Vagina (tissue), 2 donors: ENCODE measurements around the gene ATG2B. TPM values are rescaled to one million over a fixed set of nuclear protein-coding genes. Genes with fewer than 3 reads are reported as not detected.

Experiments used
- DNase-seq, 2 donors: peaks; one replicate each; pipeline ENCODE4 v3.0.0-alpha.2; 2017; ENCODE audit errors: extremely low spot score in 2 of 2
- H3K27ac ChIP-seq: fragments of 200-600 bp; sonication (generic); one replicate; pipeline ENCODE4 v1.5.1; 2019
- H3K27me3 ChIP-seq: fragments of 200-600 bp; sonication (generic); one replicate; pipeline ENCODE4 v1.5.1; 2019
- H3K36me3 ChIP-seq, 2 donors: fragments of 200-600 bp; sonication (generic); one replicate each; pipeline ENCODE4 v1.5.1; 2017 to 2019
- H3K4me1 ChIP-seq: fragments of 200-600 bp; sonication (generic); one replicate; pipeline ENCODE4 v1.5.1; 2019
- H3K4me3 ChIP-seq, 2 donors: fragments of 200-600 bp; sonication (generic); 1 replicate in 1 of 2; 2 replicates in 1 of 2; pipeline ENCODE4 v1.5.1; 2016 to 2019
- H3K9me3 ChIP-seq: fragments of 200-600 bp; sonication (generic); one replicate; pipeline ENCODE4 v1.5.1; 2019
- POLR2A ChIP-seq, 2 donors: fragments of 450-650 bp; IDR thresholded peaks; one replicate each; pipeline ENCODE4 v1.6.1; 2017; ENCODE audit warnings: antibody characterized with exemption in 2 of 2, mild to moderate bottlenecking in 2 of 2, moderate library complexity in 2 of 2
- POLR2AphosphoS5 ChIP-seq, 2 donors: sonication (generic); formaldehyde crosslinking; IDR thresholded peaks; one replicate each; pipeline ENCODE4 v1.9.0; 2017; ENCODE audit warnings: antibody characterized with exemption in 2 of 2, mild to moderate bottlenecking in 2 of 2, low read depth in 1 of 2; ENCODE audit not compliant: insufficient read depth in 1 of 2
- intact Hi-C: fragments of 100-400 bp; cut with DNase I; formaldehyde crosslinking; loops from one replicate; pipeline ENCODE4 v1.15.1; 2023
- total RNA-seq: library from RNA; depleted of rRNA; stranded (reverse); fragments of >200 nt; gene quantifications from one replicate; pipeline ENCODE4 v1.2.3, GENCODE V29; 2016
- TF ChIP-seq, protein P1 (sequence below), 3 experiments: fragments of 450-650 bp in 2 of 3; fragments of 200-600 bp in 1 of 3; sonication (generic) in 1 of 3; IDR thresholded peaks; one replicate each; pipeline ENCODE4 v1.5.1; 2017 to 2019; ENCODE audit warnings: antibody characterized with exemption in 3 of 3, mild to moderate bottlenecking in 2 of 3, moderate library complexity in 2 of 3

ATG2B gene
- total RNA-seq, 1 donor from 2014 or later, result 32.2 TPM

DNA sequence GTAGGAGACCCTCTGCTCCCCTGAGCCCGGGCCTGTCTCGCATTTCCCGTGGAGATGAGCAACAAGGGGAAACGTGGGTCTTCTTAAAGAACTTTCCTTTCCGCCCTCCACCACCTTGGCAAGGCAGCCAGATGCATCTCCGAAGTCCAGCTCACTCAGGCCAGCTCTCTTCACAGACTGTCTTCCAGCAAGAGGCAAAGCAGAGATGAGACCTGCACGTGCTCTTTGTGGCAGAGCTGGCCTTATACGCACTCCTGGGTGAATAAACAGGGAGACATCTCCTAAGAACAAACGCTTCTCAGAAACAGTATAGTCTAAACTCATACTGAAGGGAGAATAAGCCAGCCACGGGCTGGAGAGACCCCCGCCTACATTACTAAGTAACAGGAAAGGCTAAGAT lies 108.5 kb downstream of the ATG2B start:
- no peak for DNase-seq
- TF ChIP-seq POLR2A (IDR thresholded peaks at IDR 0.05) (no peak), POLR2AphosphoS5 (IDR thresholded peaks at IDR 0.05; ENCODE audit: insufficient read depth in 1 of 2, low read depth in 1 of 2) (no peak)
- TF ChIP-seq, protein P1, sequence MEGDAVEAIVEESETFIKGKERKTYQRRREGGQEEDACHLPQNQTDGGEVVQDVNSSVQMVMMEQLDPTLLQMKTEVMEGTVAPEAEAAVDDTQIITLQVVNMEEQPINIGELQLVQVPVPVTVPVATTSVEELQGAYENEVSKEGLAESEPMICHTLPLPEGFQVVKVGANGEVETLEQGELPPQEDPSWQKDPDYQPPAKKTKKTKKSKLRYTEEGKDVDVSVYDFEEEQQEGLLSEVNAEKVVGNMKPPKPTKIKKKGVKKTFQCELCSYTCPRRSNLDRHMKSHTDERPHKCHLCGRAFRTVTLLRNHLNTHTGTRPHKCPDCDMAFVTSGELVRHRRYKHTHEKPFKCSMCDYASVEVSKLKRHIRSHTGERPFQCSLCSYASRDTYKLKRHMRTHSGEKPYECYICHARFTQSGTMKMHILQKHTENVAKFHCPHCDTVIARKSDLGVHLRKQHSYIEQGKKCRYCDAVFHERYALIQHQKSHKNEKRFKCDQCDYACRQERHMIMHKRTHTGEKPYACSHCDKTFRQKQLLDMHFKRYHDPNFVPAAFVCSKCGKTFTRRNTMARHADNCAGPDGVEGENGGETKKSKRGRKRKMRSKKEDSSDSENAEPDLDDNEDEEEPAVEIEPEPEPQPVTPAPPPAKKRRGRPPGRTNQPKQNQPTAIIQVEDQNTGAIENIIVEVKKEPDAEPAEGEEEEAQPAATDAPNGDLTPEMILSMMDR (IDR thresholded peaks at IDR 0.05), result no peak
- Histone ChIP-seq H3K27ac (peak overlapping the region; percentile 75), H3K4me3 (no peak overlapping the region), H3K27me3 (no peaks in the 10 kb centered on the region), H3K4me1 (peaks cover 20% of the 10 kb centered on the region), H3K36me3 (no peaks in the 10 kb centered on the region), H3K9me3 (no peaks in the 10 kb centered on the region)
- intact Hi-C loops, result no loop called here

DNA sequence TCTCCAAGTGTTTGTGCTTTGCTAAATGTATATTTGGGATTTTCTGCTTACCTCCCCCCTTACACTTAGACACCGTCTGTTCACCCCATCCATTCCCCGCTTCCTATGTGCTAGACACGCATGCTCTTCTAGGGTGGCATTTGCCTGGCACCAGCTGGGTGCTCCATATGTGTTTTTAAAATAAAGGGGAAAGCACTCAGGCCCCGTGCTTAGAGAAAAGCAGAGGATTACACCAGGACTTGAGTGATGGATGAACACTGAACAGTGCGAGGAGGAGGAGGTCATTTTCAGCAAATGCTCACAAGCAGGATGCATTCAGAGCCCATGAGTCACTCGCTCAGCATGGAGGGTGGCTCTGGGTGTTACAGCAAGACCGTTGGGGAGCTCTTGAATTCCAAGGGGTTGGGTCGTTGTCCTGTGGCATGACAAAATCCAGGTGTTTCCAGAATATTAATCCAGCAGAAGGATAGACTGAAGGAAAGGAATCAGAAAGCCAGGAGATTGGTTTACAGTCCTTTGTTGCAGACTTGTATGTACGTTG lies 110.1 kb downstream of the ATG2B start:
- Histone ChIP-seq H3K9me3 (no peaks in the 10 kb centered on the region), H3K36me3 (no peaks in the 10 kb centered on the region), H3K27ac (peak overlapping the region; percentile 57), H3K4me3 (no peak overlapping the region), H3K27me3 (no peaks in the 10 kb centered on the region), H3K4me1 (peaks cover 29% of the 10 kb centered on the region)
- no peak for TF ChIP-seq POLR2AphosphoS5 (IDR thresholded peaks at IDR 0.05; ENCODE audit: insufficient read depth in 1 of 2, low read depth in 1 of 2)
- TF ChIP-seq, protein P1 (IDR thresholded peaks at IDR 0.05), result no peak
- no peak for TF ChIP-seq POLR2A (IDR thresholded peaks at IDR 0.05)
- no peak for DNase-seq
- intact Hi-C loops, result no loop called here

DNA sequence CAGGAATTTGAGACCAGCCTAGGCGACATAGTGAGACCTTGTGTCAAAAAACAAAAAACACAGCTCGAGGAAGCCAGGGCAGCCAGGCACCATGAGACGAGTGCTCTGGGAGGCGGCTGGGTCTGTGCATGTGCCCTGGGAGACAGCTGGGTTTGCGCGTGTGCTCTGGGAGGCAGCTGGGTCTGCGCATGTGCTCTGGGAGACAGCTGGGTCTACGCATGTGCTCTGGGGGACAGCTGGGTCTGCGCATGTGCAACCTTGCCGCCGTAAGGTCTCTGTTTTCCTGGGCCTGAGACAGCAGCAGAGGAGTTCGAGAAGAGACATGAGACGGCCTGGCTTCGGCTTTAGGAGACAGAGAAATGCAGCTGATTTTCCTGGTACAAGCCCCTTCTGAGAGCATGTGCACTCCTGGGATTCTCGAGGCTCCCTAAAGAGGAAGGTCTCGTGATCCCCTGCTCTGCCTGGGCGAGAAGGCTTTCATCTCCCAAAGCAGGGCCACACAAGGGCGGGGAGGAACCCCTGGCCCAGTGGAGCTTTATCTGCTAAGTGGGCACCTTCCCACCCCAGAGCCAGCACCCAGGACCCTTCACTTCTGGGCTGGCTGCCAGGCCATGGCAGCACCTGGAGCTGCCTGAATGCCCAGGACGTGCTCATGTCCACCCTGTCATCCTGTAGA lies 110.7 kb downstream of the ATG2B start:
- peaks cover 35% of the 10 kb centered on the region for H3K4me1 ChIP-seq
- peak overlapping the region; percentile 57 for H3K27ac ChIP-seq
- DNase-seq, result no peak
- H3K9me3 ChIP-seq, result no peaks in the 10 kb centered on the region
- intact Hi-C loops, result no loop called here
- no peaks in the 10 kb centered on the region for H3K36me3 ChIP-seq
- H3K4me3 ChIP-seq, result no peak overlapping the region
- H3K27me3 ChIP-seq, result no peaks in the 10 kb centered on the region
- TF ChIP-seq, protein P1 (IDR thresholded peaks at IDR 0.05), result no peak
- TF ChIP-seq POLR2A (IDR thresholded peaks at IDR 0.05), result no peak
- no peak for TF ChIP-seq POLR2AphosphoS5 (IDR thresholded peaks at IDR 0.05; ENCODE audit: insufficient read depth in 1 of 2, low read depth in 1 of 2)

DNA sequence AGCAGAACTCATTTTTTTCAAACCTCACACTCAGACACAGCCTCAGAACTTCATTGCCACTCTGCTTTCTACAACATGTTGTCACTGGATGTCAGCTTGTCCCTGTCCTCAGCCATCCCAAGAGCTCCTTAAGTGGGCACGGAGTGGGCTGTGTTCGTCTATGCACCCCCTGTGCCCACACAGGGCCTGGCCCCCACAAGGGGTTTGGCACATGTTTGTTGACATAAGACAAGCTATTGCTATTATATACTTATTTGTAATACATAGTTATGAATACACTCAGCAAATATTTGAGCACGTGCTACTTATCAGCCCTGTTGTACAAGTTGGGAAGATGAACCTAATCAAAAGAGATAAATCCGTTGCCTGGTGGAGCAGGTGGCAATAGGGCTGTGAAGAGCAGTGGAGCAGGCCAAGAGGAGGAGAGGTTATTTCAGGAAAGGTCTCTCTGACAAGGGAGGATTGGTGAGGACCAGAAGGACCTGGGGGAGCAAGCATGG lies 111.4 kb downstream of the ATG2B start:
- Histone ChIP-seq H3K36me3 (no peaks in the 10 kb centered on the region), H3K4me3 (no peak overlapping the region), H3K27ac (peak overlapping the region; percentile 15), H3K27me3 (no peaks in the 10 kb centered on the region), H3K4me1 (peaks cover 42% of the 10 kb centered on the region), H3K9me3 (no peaks in the 10 kb centered on the region)
- intact Hi-C loops, result no loop called here
- TF ChIP-seq POLR2A (IDR thresholded peaks at IDR 0.05) (no peak), POLR2AphosphoS5 (IDR thresholded peaks at IDR 0.05; ENCODE audit: insufficient read depth in 1 of 2, low read depth in 1 of 2) (no peak)
- no peak for DNase-seq

DNA sequence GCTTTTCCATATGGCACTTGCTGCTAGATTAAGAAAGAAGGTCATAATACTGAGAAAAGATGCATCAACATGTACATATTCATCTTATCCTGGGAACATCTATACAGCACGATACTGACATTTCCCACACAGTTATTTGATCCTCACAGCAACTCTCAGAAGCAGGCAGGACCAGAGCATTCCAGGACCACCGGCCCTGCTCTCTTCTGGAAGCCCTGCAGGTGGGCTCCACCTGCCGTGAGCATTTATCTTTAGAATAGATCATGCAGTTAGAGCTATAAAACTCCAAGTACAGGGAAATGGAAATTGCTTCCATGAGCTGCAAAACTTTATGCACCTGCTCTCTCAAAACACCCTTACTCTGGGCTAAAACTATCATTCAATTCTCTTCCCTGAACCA lies 112.7 kb downstream of the ATG2B start:
- H3K4me1 ChIP-seq, result peaks cover 44% of the 10 kb centered on the region
- no peaks in the 10 kb centered on the region for H3K9me3 ChIP-seq
- H3K4me3 ChIP-seq, result no peak overlapping the region
- H3K27ac ChIP-seq, result no peak overlapping the region
- TF ChIP-seq POLR2AphosphoS5 (IDR thresholded peaks at IDR 0.05; ENCODE audit: insufficient read depth in 1 of 2, low read depth in 1 of 2) (no peak), POLR2A (IDR thresholded peaks at IDR 0.05) (no peak)
- TF ChIP-seq, protein P1 (IDR thresholded peaks at IDR 0.05), result no peak
- no peak for DNase-seq
- H3K36me3 ChIP-seq, result no peaks in the 10 kb centered on the region
- intact Hi-C loops, result no loop called here
- no peaks in the 10 kb centered on the region for H3K27me3 ChIP-seq
